Activated CD4-positive, alpha-beta T cell treated with anti-CD3 and anti-CD28 coated beads, Interleukin-2, amount 50 U/mL, for 4 hours (primary cell): ENCODE data around the gene LRRN3.

ENCODE experiments used
- DNase-seq, 2 experiments: peaks; one replicate each; pipeline ENCODE4 v3.0.0-alpha.2; 2020

The LRRN3 gene

DNA sequence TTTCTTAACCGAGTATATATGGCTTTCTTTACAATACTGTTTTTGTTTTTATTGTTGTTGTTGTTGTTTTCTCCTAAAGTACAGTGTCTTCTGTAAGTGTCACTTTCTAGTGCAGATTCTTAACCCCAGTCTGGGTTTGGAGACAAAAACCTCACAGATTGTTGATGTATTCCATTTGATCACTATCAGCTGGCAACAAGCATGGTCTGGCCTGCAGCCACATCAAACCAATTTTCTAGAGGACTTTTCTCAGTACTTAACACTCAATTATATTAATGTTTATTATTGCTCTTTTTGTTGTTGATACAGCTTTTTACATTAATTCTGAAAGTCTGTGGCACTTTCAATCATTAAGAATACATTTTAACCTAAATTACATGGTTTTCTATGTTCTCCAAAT lies 17.1 kb downstream of the LRRN3 start:
- no peak for DNase-seq

DNA sequence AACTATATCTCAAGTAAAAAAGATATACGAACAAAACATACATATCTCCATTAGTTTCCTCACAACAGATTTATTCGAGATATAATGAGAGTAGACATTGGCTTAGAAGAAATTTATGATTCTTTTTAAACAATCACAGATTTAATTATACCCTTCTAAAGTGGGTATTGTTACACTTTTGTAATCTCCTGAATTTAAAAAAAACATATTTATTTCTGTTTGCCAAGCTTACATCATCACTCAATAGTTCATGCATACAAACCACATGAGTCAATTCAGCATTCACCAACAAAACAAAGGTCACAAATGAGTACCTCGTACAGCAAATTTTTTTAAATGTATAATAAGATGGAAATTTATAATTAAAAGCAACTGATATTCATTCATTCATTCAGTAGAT lies 17.6 kb downstream of the LRRN3 start:
- no peak for DNase-seq

DNA sequence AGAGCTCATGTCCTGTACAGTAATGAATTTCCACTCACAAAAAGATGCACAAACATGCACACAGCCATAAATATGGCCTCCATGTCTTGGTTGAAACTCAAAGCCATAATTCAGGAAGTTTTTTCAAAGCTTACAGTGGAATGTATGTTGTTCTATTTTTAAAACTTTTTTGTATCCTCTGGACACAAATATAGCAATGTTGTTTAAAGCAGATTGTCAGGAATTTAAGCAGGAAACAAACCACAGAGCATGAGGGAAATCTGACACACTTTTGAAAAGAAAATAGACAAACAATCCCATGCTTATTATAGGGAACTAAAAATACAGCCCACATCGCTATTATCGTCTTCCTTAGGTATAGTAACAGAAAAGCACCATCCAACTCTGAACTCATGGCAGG lies 21.5 kb downstream of the LRRN3 start:
- DNase-seq: no peak

DNA sequence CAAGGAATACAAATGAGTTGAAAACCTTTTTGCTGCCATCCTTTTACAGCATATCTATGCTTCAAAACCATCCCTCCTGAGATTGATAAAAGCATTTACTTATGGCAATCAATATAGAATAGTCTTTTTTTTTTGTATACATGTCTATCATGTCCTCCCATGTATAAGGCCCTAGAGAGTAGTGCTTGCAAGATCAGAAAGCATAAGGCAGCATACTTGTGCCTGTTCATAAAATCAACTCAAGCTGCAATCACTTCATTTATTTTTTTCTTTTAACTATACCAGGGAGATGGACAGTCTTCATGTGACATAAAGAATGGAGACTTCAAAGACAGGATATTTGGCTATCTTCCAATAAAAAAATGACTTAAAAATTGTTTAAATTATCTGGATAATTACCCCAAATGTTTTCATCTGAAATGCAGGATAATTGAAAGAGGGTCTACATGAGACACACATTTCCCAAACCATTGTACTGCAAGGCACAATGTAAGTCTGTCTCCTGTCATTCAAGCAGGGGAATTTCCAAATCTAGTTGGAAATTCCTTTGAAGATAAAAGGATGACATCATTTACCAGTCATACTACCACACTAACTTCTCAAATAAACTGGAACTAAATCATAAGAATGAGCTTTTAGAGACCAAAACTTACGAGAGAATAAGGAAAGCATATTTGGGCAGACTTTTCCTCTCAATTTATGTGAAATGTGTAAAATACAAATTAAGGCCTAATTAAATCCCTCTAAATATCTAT lies 22.5 kb downstream of the LRRN3 start:
- DNase-seq: no peak

DNA sequence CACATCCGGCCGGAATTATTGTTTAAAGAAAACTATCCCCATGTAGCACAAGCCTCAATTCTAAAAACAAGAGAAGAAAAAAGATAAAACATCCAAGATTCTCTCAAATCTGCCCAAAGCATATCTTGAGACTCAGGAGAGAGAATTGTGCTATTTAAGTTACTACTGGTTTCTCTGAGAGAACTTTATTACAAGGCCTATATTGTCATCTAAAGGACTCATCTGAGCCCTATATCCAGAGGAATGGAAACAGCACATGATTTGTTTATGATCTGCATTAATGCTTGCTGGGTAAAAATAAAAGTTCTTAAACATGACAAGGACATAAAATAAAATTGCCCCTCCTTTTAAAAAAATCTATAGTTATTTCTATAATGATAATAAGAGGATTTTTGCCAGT lies 25.0 kb downstream of the LRRN3 start:
- no peak for DNase-seq

DNA sequence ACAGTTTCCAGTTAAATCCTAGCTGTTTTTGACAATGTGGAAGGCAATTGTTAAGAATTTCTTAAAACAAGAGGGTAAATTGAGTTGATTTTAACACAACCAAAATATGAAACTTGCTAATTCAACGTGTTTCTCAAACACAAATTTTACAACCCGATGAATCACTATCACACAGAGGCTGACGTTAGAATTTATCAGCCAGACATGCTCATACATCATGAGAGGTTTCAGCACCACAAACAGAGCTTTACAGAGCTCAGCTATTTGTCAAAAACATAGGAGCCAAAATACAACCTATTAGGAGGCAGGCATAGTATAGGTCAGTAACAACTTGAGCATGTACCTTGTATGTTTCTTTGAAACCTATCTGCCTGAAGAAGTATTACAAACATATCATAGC lies 36.1 kb downstream of the LRRN3 start:
- DNase-seq: no peak

DNA sequence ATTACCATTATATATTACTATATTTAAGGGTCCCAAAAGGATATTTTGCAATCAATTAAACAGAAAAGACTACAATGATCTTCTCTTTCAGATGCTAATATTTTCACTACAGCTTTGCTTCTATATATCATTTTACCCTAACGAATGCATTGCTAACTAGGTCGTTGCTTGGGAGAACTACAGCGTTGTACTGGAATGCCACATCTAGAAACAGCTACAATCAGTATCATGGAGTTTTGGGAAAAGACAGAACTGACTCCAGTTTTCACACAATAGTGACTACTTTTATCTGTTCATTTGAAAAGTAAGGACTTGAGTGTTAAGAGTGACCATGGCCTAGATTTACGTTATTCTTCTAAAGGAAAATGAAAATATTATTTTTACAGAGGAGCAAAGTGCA lies 38.5 kb downstream of the LRRN3 start:
- DNase-seq: no peak

DNA sequence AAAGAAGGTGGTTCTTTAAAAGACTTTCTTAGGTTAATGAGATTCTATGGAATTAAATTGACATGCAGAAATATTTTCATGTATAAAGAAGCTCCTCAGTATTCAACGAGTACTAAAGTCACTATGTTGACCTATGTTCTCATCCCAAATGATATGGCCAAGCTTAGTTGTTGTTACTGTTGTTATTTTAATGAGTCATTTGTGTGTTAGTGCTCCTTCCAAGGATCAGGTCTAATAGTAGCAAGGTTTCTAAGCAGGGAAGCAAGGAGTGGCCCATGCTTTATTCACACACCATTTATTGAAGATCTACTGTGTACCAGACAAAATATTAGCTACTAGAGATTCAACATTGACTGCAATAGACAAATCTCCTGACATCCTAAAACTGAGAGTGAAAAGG lies 41.9 kb downstream of the LRRN3 start:
- DNase-seq: no peak

DNA sequence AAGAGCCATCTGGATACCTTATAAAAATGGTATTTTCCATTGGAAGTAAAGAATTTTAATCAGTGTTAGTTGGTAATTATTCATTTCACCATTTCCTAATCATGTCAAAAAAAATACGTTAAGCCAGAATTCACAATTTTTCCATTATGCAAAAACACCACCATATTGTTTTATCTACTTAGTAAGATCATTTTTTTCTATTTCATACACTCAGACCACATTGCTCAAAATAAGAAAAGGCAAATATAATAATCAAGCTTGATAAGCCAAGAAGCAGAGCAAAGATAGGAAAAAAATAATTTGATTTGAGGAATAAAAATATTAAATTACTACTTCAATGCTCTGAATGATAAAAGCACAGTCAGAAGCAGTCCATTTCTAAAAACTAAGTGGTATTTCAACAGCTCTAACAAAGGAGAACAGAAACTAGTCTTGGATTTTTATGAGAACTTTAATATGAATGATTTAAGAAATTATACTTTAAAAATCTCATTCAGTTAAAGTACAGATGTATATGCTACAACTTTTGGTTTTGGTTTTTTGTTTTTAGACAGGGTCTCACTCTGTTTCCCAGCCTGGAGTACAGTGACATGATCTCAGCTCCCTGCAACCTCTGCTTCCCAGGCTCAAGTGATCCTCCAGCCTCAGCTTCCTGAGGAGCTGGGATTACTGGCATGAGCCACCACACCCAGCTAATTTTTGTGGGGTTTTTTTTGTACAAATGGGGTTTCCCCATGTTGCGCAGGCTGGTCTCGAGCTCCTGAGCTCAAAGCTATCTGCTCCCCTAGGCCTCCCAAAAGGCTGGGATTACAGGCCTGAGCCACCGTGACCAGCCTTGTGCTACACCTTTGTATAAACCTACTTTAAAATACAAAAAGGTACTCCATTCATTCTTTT lies 46.6 kb downstream of the LRRN3 start:
- peak in 1 of 2 experiments; percentile 1 for DNase-seq

DNA sequence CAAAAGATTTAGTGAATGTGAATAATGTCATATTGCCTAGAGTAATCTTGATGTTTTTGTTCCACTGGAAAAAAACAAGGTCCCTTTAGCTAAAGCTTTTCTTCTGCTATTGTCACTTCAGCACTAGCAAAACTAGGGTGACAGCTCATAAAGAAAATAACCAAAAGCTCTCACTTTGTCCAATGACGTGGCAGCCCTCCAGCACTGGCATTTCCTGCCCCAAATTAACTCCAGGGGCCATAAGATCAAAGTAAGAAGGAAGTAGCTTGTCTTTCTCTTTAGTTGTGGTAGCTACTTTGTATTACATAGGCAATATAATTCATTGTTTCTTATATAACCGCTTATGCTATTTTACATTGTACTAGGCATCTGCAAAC lies 47.3 kb downstream of the LRRN3 start:
- DNase-seq: peak; percentile 50 to 52

DNA sequence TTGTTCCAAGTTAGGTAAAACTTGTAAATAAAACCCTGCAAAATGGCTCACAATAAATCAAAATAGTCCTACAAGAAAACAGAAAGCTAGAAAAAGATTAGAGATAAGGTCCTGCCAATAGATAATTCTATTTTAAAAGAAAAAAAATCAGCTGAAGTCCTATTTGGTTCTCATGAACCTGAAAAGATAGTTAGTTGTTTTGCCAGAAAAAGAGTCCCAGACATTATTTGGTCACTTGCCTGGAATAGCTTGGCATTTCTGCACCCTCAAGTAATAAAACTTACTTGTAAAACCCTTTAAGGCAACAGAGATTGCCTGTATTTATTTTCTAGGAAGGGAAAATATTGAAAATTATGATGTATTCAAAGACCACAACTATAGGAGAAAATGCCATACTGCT lies 47.7 kb downstream of the LRRN3 start:
- no peak for DNase-seq

DNA sequence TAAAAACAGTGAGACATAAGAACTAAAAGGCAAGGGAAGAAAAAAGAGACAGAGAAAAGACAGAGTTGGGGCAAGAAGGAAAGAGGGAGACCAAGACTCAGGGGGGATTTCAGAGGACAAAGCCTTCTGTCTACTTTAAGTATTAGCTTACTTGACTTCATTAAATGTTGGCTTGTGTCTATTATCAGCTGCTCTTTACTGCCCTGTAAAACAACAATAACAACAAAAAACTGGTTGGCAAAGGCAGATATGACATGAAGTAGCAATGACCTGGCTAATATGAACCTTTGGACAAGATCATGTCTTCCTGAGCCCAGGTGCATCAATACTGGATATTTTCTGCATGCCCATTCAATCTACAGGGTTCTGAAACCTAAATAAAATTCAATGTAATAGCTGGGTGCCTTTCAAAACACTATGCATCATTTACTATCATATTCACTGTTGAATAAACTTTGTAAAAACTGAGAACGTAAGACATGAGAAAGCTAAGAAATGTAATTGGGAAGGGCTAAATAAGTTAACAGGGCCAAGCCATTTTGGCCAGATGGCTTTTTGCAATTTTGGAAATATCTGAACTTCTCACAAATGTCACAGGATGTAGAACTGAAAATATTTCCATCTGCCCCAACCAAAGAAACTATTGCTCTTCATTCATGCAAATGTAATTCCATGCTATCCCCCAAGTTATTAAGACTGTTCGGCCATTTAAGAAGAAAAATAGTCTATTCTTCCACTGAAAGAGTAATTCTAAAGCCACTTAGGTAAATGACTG lies 49.4 kb downstream of the LRRN3 start:
- DNase-seq: no peak

DNA sequence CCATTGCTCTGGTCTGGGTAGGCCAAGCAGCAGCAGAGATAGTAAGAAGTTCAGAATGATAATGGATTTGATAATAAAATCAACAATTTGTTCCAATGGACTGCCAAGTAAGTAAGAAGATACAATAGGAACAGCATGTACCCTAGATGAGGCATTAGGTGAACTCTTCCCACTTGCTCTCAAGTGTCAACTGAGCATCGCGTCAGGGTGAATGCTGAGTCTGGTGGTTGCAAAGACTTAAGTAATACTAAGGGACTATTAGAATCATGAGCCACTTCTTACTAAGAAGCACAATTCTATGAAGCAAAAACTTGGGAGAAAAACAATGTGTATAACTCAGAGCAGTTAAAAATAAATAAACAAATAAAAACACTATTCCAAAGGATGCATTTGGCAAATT lies 54.5 kb downstream of the LRRN3 start:
- no peak for DNase-seq

DNA sequence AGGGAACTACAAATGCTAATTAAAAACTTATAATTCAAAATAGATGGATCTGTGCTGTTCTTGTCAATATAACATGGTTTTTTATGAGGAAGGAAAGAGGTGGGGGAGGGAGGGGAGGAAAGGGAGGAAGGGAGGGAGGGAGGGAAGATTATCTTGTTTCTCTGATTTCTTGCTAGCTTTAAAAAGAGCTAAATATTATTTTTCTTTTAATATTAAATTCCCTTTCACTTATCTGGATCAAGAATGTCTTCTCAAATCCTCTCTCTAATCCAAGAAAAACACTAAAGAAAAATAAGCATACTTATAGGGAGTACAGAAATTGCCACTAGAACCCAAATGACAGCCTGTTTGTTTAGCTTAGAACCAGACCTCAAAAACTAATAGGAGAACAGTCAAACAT lies 55.2 kb downstream of the LRRN3 start:
- DNase-seq: no peak

DNA sequence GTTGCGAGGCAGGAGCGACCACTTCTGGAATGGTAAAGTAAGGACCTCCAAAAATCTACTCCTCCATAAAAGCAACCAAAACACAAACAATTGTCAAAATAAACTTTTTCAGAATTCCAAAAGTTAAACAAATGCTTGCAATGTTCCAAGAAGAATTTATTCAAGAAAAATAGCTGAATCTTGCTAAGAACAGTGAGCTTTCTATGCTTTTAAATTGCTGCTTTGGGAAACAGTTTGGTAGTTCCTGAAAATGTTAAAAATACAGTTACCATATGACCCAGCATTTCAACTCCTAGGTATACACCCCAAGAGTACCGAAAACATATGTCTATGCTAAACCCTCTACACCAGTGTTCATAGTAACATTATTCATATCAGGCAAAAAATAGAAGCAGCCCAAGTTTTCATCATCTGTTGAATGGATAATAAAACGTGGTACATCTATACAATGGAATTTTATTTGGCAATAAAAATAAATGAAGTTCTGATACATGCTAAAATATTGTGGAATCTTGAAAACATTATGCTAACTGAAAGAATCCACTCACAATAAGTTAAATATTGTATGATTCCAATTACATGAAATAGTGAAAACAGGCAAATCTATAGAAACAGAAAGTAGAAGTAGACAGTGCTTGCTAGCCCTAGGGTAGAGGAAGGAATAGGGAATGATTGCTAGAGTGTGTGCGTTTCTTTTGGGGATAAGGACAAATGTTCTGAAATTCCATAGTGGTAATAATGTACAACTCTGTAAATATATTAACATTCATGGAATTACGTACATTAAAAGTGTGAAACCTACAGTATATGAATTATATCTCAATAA lies 57.0 kb downstream of the LRRN3 start:
- no peak for DNase-seq

DNA sequence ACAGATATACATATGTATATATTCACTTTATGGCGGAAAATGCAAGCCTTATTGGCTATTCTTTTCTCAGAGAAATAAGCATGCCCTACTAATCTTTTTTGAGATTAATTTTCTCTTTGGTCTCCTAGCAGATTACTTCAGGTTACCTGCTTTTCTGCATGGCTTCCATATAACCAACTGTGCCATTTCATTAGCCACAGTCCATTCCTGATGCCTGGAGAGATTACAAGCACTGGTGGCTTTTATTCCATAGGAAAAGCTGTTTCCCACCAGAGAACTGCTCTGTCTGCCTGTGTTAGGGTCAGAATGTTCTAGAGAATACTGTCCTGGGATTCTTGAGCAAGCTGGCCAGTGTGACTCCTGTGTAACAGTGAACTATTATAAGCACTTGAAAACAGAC lies 59.8 kb downstream of the LRRN3 start:
- no peak for DNase-seq

DNA sequence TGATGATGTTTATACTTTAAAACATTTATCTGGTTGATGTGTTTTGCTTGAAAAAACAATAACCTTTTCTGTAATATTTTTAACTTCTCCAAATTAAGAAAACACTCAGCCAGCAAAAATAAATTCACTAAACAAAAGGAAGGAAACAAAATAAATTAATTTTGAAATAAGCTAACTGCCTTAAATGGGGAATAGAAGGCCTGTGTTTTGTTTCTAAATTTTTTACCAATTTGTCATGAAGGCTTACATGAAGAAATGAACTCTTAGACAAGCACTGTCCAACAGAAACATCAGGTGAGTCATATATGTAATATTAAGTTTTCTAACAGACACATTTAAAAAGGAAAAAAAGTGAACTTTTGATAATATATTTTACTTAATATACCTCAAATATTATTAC lies 68.5 kb downstream of the LRRN3 start:
- no peak for DNase-seq

DNA sequence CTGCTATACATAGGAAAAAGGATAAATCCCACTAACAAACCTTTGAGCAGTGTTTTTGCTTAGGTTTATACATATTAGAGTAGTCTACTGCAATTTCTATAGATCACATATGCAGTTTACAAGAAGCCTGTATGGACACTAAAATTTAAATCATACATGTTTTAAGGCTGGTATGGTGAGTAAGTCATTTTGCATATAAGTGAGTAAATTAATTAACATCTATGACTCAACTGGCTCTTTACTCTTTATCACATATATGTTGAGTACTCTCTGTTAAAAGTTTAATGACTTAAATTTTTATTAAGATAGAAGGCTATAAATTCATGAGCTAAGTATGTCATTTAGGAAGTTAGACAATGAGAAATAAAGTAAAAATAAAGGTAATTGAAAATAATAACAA lies 69.4 kb downstream of the LRRN3 start:
- no peak for DNase-seq

DNA sequence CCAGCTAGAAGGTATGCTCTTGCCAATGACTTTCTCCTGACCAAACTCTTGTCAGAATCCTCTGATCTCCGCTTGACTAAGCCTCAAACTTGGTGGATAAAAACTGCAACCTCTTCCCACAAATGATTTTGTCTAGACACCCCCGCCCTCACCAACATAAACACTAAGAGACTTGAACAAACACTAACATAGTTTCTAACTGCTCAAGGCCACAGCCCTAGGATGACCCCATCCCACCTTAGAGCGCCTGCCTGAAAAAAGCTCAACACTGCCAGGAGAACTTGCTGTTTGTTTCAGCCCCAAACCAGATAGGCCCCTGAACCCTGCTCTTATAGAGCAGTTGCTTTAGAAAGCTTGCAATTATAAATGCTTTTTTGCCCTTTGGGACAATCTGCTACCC lies 71.8 kb downstream of the LRRN3 start:
- no peak for DNase-seq

DNA sequence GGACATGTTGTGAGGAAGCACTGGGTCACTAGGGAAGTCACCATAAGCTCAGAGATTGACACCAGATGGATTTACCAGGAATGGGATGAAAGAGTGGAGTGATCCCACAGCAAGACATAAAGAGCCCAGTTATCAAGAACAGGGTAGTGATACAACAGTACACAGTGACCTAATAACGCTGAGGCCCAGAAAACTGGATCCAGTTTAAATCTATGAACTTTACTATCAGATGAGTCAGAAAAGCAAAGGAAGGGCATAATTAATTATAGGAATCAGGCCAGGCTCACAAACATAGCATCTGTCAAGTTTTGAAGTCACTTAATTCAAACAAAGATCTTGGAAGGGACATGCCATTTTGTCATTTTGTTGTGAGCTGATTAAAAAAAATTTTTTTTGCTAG lies 73.5 kb downstream of the LRRN3 start:
- no peak for DNase-seq

DNA sequence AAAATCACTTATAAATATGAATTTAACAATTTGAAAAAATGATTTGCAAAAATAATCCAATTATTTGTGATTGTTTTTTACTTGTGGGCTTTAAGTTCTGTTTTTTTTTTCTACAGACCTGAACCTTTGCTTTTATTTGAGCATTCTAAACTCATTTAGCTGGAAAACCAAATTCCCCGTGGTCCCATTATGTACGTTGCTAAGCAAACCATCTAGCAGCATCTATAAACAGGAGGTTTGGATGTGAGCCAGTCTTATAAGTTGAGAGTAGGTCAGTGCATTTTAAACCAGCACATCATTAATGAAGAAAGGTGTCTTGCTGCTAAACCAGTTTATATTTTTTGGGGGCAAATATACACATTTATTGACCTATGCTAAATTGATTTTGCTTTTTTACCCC lies 77.3 kb downstream of the LRRN3 start:
- no peak for DNase-seq

DNA sequence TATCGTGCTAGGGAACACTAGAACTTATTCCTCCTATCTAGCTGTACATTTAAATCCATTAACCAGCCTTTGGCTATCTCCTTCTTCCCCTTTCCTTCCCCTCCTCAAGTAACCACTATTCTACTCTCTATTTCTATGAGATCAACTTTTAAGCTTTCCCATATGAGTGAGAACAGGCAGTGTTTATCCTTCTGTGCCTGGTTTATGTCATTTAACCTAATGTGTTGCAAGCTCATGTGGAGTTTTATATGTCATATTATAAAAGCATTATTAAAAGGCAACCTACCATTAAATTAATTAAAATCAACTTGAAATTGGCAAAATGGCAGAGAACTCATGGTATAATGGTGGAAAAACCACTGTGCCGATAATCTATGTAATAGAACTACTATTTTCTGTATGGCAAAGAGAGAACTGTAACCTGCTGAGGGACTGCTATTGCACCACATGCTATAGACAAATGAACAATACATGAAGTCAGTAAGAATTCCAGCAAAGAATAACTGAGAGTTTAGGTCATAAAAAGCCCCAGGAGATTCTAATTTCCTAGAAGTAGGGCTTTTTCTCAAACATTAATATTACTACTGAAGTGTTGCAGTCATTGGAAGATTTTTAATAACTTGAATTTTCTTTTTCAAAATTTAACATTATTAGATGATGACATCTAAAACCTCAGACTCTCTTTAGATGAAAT lies 81.8 kb downstream of the LRRN3 start:
- no peak for DNase-seq
